IMR-90 (cell line): Measurements from ENCODE around the gene EVA1C. TPM values are rescaled to one million over a fixed set of nuclear protein-coding genes. Genes with fewer than 3 reads are reported as not detected.
A peak's percentile ranks its signal among the peaks of the same experiment; 100 is the strongest.

Experiments
- ATAC-seq: fragments of 200-7000 bp; cut with Tn5 transposase; 2 replicates; pipeline ENCODE4 v1.9.1; 2020; ENCODE audit warnings: low read depth, mild to moderate bottlenecking, moderate library complexity
- BruUV-seq: library from RNA; stranded (reverse); fragments of 400-500 nt; replicated peaks from 2 replicates; lab custom pipeline; 2021; lab: Mats Ljungman, UMichigan
- CTCF ChIA-PET: fragments of 300-600 bp; formaldehyde crosslinking; extraction: SDS; loops from one replicate; lab custom pipeline; 2021; ENCODE audit warnings: antibody characterized with exemption; lab: Yijun Ruan, JAX
- POLR2A ChIA-PET: fragments of 300-600 bp; sonication (Branson Sonifier 250); formaldehyde crosslinking; loops from one replicate; lab custom pipeline; 2022; ENCODE audit warnings: antibody characterized with exemption; ENCODE audit not compliant: unreplicated experiment; lab: Charles Lee
- DNase-seq: peaks from one replicate; pipeline ENCODE4 v3.0.0; 2013
- H2AFZ ChIP-seq: replicated peaks from 2 replicates; pipeline ENCODE3; 2013; ENCODE audit warnings: low read length, mild to moderate bottlenecking; ENCODE audit not compliant: poor library complexity
- H2AK5ac ChIP-seq: 2 replicates; pipeline ENCODE4 v1.6.1; 2013; ENCODE audit warnings: low read depth, low read length, inconsistent platforms
- H2AK9ac ChIP-seq: replicated peaks from 2 replicates; pipeline ENCODE3; 2013; ENCODE audit warnings: mild to moderate bottlenecking, low read depth, low read length, moderate library complexity; ENCODE audit not compliant: poor library complexity
- H2BK120ac ChIP-seq: 2 replicates; pipeline ENCODE4 v1.6.1; 2013; ENCODE audit warnings: low read depth, low read length, inconsistent platforms
- H2BK15ac ChIP-seq: 3 replicates; pipeline ENCODE4 v1.6.1; 2013; ENCODE audit warnings: low read depth, low read length, inconsistent platforms
- H2BK20ac ChIP-seq: 2 replicates; pipeline ENCODE4 v1.6.1; 2013; ENCODE audit warnings: low read depth, mild to moderate bottlenecking, inconsistent platforms, low read length, moderate library complexity
- H2BK5ac ChIP-seq: 2 replicates; pipeline ENCODE4 v1.6.1; 2013; ENCODE audit warnings: mild to moderate bottlenecking, low read depth, low read length, inconsistent platforms; ENCODE audit not compliant: poor library complexity, severe bottlenecking
- H3K14ac ChIP-seq: replicated peaks from 2 replicates; pipeline ENCODE4 v1.6.1; 2013; ENCODE audit warnings: low read depth, low read length, inconsistent platforms
- H3K18ac ChIP-seq: 2 replicates; pipeline ENCODE4 v1.6.1; 2013; ENCODE audit warnings: low read depth, low read length, control low read depth
- H3K23ac ChIP-seq: 2 replicates; pipeline ENCODE4 v1.6.1; 2013; ENCODE audit warnings: low read depth, low read length, inconsistent platforms
- H3K27ac ChIP-seq: 2 replicates; pipeline ENCODE4 v1.5.1; 2013; ENCODE audit warnings: mild to moderate bottlenecking, control low read depth, low read length; ENCODE audit not compliant: insufficient read depth
- H3K27me3 ChIP-seq: 2 replicates; pipeline ENCODE4 v1.6.1; 2013; ENCODE audit warnings: low read length; ENCODE audit not compliant: control insufficient read depth, insufficient read depth
- H3K36me3 ChIP-seq: 2 replicates; pipeline ENCODE4 v1.6.1; 2013; ENCODE audit warnings: low read length, mixed read lengths; ENCODE audit not compliant: control insufficient read depth, insufficient read depth
- H3K4ac ChIP-seq: 2 replicates; pipeline ENCODE4 v1.6.1; 2013; ENCODE audit warnings: low read depth, low read length, inconsistent platforms
- H3K4me1 ChIP-seq: 2 replicates; pipeline ENCODE4 v1.6.1; 2013; ENCODE audit warnings: low read length, mixed read lengths; ENCODE audit not compliant: control insufficient read depth, insufficient read depth
- H3K4me2 ChIP-seq: 2 replicates; pipeline ENCODE4 v1.6.1; 2013; ENCODE audit warnings: low read depth, mild to moderate bottlenecking, control low read depth, low read length, moderate library complexity
- H3K4me3 ChIP-seq: 2 replicates; pipeline ENCODE4 v1.5.1; 2013; ENCODE audit warnings: low read depth, mild to moderate bottlenecking, control low read depth, low read length, moderate library complexity; ENCODE audit not compliant: insufficient read depth
- H3K56ac ChIP-seq: 2 replicates; pipeline ENCODE4 v1.6.1; 2013; ENCODE audit warnings: low read length, inconsistent platforms; ENCODE audit not compliant: insufficient read depth; ENCODE audit errors: extremely low read depth
- H3K79me1 ChIP-seq, 2 experiments: 2 replicates each; pipeline ENCODE4 v1.6.1; 2013; ENCODE audit warnings: low read length in 2 of 2, inconsistent platforms in 1 of 2, low read depth in 1 of 2
- H3K9ac ChIP-seq: 2 replicates; pipeline ENCODE4 v1.6.1; 2013; ENCODE audit warnings: low read depth, low read length, control low read depth
- H3K9me1 ChIP-seq: 2 replicates; pipeline ENCODE4 v1.6.1; 2013; ENCODE audit warnings: low read length, inconsistent platforms; ENCODE audit not compliant: insufficient read depth
- H3K9me3 ChIP-seq: 2 replicates; pipeline ENCODE4 v1.6.1; 2013; ENCODE audit warnings: low read length; ENCODE audit not compliant: control insufficient read depth, insufficient read depth
- H4K20me1 ChIP-seq: 2 replicates; pipeline ENCODE4 v1.6.1; 2013; ENCODE audit warnings: low read length, inconsistent platforms; ENCODE audit not compliant: insufficient read depth
- H4K5ac ChIP-seq: 2 replicates; pipeline ENCODE4 v1.6.1; 2013; ENCODE audit warnings: mild to moderate bottlenecking, low read depth, low read length, control low read depth
- H4K8ac ChIP-seq, 2 experiments: 2 replicates each; pipeline ENCODE4 v1.6.1; 2013; ENCODE audit warnings: low read depth in 2 of 2, low read length in 2 of 2, control low read depth in 1 of 2, inconsistent platforms in 1 of 2
- H4K91ac ChIP-seq: 2 replicates; pipeline ENCODE4 v1.6.1; 2013; ENCODE audit warnings: low read depth, low read length, inconsistent platforms; ENCODE audit not compliant: insufficient read depth
- CEBPB ChIP-seq: IDR thresholded peaks from 2 replicates; pipeline ENCODE4 v1.6.1; 2012; ENCODE audit warnings: low read depth, low read length, improper control_type of control experiment
- CHD1 ChIP-seq: IDR thresholded peaks from 2 replicates; pipeline ENCODE4 v1.6.1; 2012; ENCODE audit warnings: low read depth, low read length, improper control_type of control experiment
- NFE2L2 ChIP-seq: fragments of 150-350 bp; IDR thresholded peaks from 2 replicates; pipeline ENCODE4 v1.6.1; 2016; ENCODE audit warnings: low read depth, mild to moderate bottlenecking, low read length
- RFX5 ChIP-seq: IDR thresholded peaks from 2 replicates; pipeline ENCODE4 v1.8.0; 2012; ENCODE audit warnings: low read depth, mild to moderate bottlenecking, low read length, moderate library complexity
- WGBS, 2 experiments: methylation state at CpG; one replicate each; pipeline versions ENCODE4 v1.1.5 to v1.1.7; 2013; ENCODE audit warnings: missing lambda C conversion rate in 2 of 2; ENCODE audit not compliant: insufficient read length in 1 of 2; ENCODE audit errors: extremely low coverage in 2 of 2; 5-methylcytosine and 5-hydroxymethylcytosine counted together
- dilution Hi-C: fragments of 300-500 bp; cut with HindIII; formaldehyde crosslinking; loops from one replicate; pipeline ENCODE4 v1.14.3; 2018; ENCODE audit warnings: low sequenced_read_pairs; ENCODE audit not compliant: unreplicated experiment
- in situ Hi-C: fragments of 300-500 bp; cut with MboI; formaldehyde crosslinking; loops from 3 replicates; pipeline ENCODE4 v1.14.3; 2019; ENCODE audit warnings: low sequenced_read_pairs, inconsistent platforms, mixed read lengths
- intact Hi-C: fragments of 100-400 bp; cut with micrococcal nuclease; formaldehyde crosslinking; loops from 2 replicates; pipeline ENCODE4 v1.10.0; 2022
- polyA plus RNA-seq, 3 experiments: library from polyadenylated mRNA; depleted of rRNA; stranded (reverse); fragments of >200 nt; gene quantifications; 2 replicates each; pipeline ENCODE4 v1.2.3, GENCODE V29; 2012; ENCODE audit warnings: low replicate concordance in 1 of 3
- total RNA-seq: library from RNA; depleted of rRNA; stranded (reverse); fragments of >200 nt; gene quantifications from 2 replicates; pipeline ENCODE4 v1.2.3, GENCODE V29; 2012
- TF ChIP-seq, protein P1 (sequence below): fragments of 150-350 bp; IDR thresholded peaks from 2 replicates; pipeline ENCODE4 v1.6.1; 2016; ENCODE audit warnings: low read depth, mild to moderate bottlenecking, low read length, moderate library complexity, borderline replicate concordance

EVA1C gene
- total and polyA plus RNA-seq, 2 of the 4 experiments (the other 2 are of a cell fraction) = 0.72 to 1.1 TPM

DNA sequence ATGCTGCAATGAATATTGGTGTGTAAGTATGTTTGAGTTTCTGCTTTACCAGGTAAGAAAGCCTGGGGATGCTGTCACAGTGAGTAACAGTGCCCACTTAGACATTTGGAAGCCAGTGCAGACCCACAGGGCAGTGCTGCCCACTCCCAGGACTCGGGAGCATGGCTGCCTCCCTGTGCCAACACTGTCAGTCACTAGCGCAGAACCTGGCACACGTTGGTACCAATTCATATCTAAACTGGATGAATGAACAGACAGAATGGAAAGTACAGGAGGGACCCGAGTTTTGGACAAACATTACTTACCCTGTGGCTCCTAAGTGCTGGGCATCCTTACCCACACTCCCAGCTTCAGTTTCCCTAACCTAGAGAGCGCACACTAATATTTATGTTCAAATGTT is 1.6 kb upstream of the EVA1C start:
- in situ Hi-C loops (no loop called here), dilution Hi-C loops (no loop called here), intact Hi-C loops (loop anchor here (5.0 to 10.0 kb wide), 2 partner anchors 84 to 111 kb away; no protein-coding TSS in a partner anchor)
- H4K8ac ChIP-seq = peak overlapping the region in 1 of 2 experiments; percentile 94; a peak in 1 of 4 replicates
- H3K9me1 ChIP-seq = no peaks in the 10 kb centered on the region; the same call in 1 of the 2 replicates
- no peaks in the 10 kb centered on the region for H3K36me3 ChIP-seq
- H3K56ac ChIP-seq = no peak overlapping the region
- ChIA-PET CTCF (no interaction called here), POLR2A (interaction anchor here (0.5 kb wide), 1 partner anchor 191 kb away, joined by 3 read pairs; no protein-coding TSS in a partner anchor)
- BruUV-seq = no TSS peak
- H3K4me1 ChIP-seq = peaks cover 10% of the 10 kb centered on the region
- H4K91ac ChIP-seq = no peak overlapping the region
- 100% methylated on average over 1 of the region's 5 CpGs; no CpG with 5 or more reads in 1 of the 2 experiments for whole genome bisulfite sequencing, 2 experiments
- H4K5ac ChIP-seq = no peak overlapping the region
- no peak overlapping the region for H3K14ac ChIP-seq
- H3K4ac ChIP-seq = 0 out of 2 replicates have a peak overlapping the region, but pooled peaks have one; percentile 9
- H3K27ac ChIP-seq = no peak overlapping the region
- ATAC-seq (no peak), DNase-seq (no peak)
- H3K9me3 ChIP-seq = no peaks in the 10 kb centered on the region
- no peak overlapping the region for H2AFZ ChIP-seq
- no peak overlapping the region for H3K18ac ChIP-seq
- no peak overlapping the region for H3K4me2 ChIP-seq
- H2AK9ac ChIP-seq = peak overlapping the region; percentile 3
- peak overlapping the region; percentile 40 for H2AK5ac ChIP-seq
- H3K4me3 ChIP-seq = no peak overlapping the region
- no peak overlapping the region for H2BK120ac ChIP-seq
- H4K20me1 ChIP-seq = no peaks in the 10 kb centered on the region
- no peak for TF ChIP-seq RFX5
- TF ChIP-seq NFE2L2 = no peak
- TF ChIP-seq, protein P1, sequence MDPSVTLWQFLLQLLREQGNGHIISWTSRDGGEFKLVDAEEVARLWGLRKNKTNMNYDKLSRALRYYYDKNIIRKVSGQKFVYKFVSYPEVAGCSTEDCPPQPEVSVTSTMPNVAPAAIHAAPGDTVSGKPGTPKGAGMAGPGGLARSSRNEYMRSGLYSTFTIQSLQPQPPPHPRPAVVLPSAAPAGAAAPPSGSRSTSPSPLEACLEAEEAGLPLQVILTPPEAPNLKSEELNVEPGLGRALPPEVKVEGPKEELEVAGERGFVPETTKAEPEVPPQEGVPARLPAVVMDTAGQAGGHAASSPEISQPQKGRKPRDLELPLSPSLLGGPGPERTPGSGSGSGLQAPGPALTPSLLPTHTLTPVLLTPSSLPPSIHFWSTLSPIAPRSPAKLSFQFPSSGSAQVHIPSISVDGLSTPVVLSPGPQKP = no peak
- TF ChIP-seq CEBPB = no peak
- TF ChIP-seq CHD1 = no peak
- peaks cover 6% of the 10 kb centered on the region; the same call in 1 of the 2 replicates for H3K27me3 ChIP-seq
- peak overlapping the region; percentile 67; the same call in 1 of the 2 replicates for H3K9ac ChIP-seq
- no peak overlapping the region for H2BK5ac ChIP-seq
- no peak overlapping the region for H3K23ac ChIP-seq
- H2BK20ac ChIP-seq = no peak overlapping the region
- no peaks in the 10 kb centered on the region for H3K79me1 ChIP-seq
- no peak overlapping the region for H2BK15ac ChIP-seq
